IMR-90 (cell line): Measurements from ENCODE around the gene TM4SF4.

Experiments
- CHD1 ChIP-seq: IDR thresholded peaks from 2 replicates; pipeline ENCODE4 v1.6.1; 2012; ENCODE audit warnings: low read depth, low read length, improper control_type of control experiment
- CTCF ChIP-seq: conservative IDR thresholded peaks from 2 replicates; pipeline ENCODE4 v1.5.1; 2012; ENCODE audit warnings: mild to moderate bottlenecking, low read depth, low read length, improper control_type of control experiment
- ELK1 ChIP-seq: fragments of 150-350 bp; IDR thresholded peaks from 2 replicates; pipeline ENCODE4 v1.6.1; 2016; ENCODE audit warnings: low read depth, mild to moderate bottlenecking, low read length, moderate library complexity, borderline replicate concordance
- POLR2A ChIP-seq: IDR thresholded peaks from 2 replicates; pipeline ENCODE4 v1.6.1; 2012; ENCODE audit warnings: mild to moderate bottlenecking, low read depth, low read length

- TF ChIP-seq POLR2A: no peak
- TF ChIP-seq CTCF: no peak
- TF ChIP-seq CHD1: no peak
- TF ChIP-seq ELK1: no peak
Measured at GRCh38 chr3:149470381-149470780, 4.1 kb upstream of the TM4SF4 start.
